NCI-H2227 (cell line): Measurements from ENCODE around the gene KRT73.

Experiments used
- DNase-seq: peaks from one replicate; lab custom pipeline; 2025; ENCODE audit not compliant: unreplicated experiment; lab: John Stamatoyannopoulos, UW

Gene KRT73

DNA sequence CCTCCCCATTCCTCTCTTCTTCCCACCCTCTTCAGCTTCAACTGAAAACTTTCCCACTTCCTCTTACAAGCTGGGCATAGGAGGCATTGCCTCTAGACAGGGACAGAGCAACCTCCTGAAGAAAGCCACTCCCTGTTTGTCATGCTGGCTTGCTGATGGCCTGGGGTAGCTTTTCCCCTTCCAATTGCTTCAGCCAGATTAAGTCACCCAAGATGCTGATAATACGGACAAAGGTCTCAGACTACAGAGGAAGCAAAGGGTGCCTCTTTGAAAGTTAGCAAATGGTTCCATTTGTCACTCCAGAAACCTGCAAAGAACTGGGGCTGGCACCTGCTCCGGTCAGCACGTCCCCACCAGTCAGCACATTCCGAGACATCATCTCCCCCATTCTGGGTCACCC, 27.6 kb upstream of the KRT73 start:
- no peak for DNase-seq

DNA sequence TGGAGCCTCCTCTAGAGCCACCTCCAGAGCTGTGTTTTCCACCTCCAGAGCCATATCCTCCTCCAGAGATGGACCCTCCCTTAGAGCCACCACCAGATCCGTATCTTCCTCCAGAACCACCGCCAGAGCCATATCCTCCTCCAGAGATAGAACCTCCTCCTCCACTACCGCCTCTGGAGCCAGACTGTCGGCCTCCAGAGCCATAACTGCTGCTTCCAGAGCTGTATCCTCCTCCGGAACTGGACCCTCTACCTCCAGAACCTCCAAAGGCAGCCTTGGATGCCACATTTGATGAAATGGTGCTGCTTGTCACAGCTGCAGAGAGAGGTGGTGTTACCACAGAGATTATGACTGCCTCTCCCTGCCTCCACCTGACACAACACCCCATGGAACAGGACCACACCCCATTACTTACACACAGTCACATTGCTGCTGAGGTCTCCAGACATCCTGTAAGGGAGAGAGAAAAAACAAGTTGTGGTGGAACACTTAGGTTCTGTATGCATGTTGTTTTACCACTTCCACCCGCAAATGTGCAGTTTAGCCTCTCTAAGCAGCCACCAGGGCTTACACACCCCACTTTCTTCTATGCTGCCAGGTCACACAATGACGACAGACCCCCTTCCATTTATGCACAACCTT, 26.9 kb upstream of the KRT73 start:
- no peak for DNase-seq

DNA sequence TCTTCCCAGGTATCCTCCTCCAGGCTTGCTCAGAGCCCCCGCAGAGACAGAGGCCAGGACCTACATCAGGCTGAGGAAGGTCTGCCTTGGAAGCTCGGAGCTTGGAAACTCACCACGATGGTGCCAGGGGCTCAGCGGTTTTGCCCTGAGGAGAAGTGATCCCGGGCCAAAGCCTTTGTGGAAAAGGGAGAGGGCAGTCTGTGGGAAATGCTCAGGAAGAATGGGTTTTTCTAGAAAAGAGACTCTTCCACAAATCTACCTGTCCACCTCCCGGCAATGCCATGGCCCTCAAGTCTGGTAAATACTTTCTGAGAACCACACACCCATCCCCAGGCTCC, 25.7 kb upstream of the KRT73 start:
- DNase-seq, result no peak

DNA sequence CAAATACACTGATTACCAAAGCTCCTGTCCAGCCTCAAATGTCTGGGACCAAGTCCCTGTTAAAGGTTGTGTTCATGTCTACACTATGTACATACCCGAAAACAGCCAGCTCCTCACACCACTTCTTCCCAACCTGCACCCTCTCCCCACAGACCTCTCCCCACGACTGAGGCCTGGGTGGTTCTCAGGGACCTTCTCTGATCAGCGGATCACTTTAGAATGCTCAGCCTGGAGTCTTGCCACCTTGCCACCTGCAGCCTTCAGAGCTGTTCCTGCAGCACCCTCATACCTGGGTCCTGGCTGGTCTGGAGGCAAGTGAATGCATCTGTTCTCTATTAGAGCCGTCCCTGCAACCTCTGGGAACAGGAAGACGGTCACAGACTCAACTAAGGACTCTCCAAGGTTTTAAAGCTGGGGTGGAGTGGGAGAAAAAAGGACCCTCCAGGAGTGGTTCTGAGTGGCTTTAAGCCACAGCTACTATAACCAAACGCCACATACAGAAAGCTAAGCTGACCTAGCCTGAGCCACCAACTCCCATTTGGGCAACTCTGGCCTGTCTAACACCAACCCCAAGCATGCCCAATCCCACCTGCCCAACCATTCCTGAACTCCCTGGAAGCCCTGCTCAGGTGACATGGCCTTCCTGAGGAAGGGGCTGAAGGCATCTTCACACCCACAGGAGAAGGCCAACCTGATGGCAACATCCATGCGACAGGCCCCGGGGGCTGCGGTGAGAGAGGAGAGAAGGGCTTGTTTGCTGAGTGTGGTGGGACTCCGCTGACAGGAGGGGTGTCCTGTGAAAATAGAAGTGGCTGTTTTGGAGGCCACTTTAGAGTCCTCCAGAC, 25.1 kb upstream of the KRT73 start:
- no peak for DNase-seq

DNA sequence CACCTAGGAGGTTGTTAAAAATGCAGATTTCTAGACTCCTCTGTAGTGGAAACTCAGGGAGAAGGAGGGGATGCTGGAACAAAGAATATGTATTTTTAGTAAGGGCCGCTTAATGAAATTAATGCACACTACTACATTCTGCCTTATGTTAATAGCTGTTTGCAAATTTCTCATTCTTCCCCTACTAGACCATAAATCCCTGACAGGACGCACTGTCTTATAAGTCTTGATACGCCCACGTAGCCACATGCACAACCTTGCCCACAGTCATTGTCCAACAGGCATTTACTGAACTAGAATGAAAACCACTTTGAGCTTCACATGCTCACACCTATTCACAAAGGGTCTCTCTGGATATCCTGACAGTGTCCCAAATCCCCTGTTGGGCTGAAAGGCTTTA, 23.1 kb upstream of the KRT73 start:
- no peak for DNase-seq

DNA sequence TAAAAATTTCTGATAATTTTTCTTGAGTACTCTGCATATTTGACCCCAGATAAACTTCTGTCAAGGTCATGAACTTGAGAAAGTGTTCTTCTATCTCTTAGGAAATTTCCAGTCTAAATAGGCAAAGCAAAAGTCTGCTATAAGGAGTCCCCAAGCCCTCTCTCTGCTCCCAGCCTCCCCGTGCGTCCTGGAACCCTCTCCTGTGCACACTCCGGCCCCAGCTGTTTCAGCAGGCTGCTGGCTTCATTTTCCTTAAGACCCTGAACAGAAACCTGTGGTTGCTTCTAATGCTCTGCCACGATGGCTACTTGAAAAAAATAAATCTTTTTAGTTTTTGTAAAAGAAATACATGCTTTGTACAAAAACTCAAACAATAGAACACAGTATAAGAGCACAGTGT, 18.9 kb upstream of the KRT73 start:
- no peak for DNase-seq

DNA sequence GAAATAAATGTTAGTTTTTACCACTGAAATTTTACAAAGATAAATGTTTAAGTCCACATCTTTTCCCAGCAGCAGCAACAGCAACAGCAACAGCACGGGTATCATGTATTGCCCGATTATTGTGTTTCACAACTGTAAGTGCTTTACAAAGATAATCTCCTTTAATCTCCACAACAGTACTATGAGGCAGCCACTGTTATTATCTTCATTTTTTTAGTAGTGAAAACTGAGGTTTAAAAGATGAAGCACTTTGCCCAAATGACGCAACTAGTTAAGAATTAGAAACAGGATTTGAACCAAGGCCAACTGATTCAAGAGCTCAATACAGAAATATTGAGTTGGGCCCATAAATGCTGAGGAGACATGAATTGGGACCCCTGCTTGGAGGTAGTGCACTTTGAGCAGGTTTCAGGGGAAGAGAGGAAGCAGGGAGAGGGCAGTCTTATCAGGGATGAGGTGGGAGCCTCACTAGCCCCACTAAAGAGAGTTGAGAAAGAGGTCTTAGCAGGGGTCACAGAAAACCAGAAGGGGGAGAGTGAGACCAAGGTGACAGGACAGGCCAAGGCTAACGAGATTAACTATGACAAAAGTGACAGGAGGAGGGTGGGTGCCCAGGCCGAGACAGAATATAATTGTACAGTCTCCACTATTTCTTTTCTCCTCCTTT, 18.4 kb upstream of the KRT73 start:
- no peak for DNase-seq

DNA sequence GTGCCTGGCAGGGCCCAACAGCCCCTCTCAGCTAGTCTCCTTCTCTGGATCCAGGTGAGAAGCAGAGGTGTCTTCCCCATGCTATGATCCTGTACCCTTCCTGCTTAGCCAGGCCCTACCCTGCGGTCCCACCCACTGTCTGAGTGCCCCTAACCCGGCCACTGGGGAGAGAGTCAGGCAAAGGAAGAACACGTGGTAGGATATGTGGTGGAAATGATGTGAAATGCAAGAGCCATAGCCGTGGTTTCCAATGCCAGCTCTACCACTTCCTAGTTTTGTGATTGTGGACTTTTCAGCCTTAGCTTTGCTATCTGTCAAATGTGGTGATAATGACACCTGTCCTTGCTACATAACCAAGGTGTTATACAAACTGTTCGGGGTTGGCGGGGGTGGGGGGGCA, 17.8 kb upstream of the KRT73 start:
- no peak for DNase-seq

DNA sequence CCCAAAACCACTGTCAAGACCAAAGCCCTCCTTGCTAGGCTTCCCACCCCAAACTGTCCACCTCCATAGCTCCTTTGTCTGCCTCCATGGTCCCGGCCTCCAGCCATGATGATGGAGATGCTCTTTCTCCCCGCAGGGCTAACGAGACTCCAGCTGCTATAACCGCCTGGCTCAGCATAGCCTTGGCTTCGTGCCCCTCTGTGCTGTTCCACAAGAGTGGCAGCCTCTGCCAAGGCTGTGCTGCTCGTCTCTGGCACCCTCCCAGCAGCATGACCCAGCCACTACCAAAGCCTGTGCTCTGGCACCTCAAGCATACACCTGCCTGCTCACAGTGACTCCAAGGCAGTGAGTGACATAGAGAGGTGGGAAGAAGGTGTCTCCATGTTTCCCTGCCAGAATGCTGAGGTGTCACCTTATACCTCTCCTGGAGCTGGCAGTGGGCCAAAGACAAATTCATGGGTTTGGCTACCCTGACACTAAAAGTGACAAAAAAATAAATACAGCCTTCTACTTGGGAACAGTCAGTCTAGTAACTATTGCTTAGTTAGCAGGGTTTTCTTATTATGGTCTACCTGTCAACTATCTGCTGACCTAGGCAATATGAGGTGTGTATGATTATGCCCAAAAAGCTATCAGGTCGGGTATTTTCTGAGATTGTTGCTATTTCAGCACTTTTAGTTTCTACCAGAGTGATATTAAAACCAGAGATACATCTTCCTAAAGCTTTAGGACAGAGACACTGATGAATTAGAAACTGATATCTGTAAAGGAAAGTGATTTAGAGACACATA, 16.1 kb upstream of the KRT73 start:
- DNase-seq, result no peak

DNA sequence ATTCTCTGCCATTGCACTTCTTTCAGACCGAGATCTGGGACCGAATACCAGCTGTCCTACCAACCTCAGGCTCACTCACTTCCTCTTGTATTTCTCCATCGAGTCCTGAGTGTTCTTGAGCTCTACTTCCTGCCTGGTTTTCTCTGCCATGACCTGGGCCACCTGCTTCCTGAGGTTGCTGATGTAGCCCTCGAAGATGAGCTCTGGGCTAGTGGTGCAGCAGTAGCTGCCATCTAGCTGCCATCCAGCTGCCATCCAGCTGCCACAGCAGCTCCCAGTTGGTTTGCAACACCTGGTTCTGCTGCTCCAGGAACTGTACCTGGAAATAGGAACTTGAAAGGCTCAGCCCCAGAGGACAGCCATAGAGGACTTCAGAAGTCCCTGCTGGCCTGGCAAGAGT, 15.0 kb upstream of the KRT73 start:
- no peak for DNase-seq

DNA sequence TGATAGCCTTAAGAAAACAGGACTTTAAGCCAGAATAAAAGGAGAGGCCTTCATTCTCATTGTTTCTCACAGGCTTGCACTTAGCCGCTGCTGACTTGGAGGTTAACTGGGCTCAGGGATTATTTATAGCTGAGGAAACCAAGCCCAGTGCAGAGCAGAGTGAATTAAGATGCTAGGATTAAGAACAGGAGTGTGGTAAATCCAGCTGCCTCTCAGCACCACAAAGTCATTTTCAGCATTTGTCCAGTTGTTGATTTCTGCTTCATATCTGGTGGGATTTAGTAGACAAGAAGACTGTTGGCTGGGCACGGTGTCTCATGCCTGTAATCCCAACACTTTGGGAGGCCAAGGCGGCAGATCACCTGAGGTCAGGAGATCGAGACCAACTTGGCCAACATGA, 14.3 kb upstream of the KRT73 start:
- DNase-seq, result no peak

DNA sequence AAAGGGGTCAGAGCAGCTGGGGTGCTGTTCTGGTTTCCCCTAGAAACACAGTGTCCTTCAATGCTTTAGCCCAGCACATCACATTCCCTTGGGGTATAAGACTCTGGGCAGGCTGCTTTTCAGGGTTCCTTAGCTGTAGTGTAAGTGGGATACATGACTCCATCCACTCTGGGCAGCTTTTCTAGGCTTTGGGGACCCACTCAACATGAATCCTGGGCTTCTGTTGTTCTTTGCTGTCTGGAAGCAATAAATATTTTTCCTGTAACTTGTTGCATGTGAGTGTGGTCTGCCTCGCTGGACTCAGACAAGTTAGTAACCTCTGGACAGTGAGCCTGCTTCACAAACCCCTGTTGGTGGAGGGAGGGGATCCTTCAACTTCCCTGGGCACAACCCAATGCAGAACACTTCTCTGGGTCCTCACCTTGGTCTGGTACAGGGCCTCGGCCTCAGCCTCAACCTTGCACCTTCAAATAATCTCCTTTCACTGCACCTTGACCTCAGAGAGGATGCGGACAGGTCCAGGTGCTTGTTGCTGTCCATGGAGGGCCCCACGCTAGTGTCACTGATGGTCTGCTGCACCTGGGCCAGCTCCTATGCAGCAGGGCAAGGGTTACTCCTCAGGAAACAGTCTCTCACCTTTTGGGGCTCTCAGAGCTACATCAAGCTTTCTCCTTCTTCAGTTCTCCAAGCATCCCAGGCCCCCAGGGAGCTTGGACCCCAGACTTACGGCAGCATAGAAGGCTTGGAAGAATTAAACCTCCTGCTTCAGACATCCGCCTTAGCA, 13.5 kb upstream of the KRT73 start:
- no peak for DNase-seq

DNA sequence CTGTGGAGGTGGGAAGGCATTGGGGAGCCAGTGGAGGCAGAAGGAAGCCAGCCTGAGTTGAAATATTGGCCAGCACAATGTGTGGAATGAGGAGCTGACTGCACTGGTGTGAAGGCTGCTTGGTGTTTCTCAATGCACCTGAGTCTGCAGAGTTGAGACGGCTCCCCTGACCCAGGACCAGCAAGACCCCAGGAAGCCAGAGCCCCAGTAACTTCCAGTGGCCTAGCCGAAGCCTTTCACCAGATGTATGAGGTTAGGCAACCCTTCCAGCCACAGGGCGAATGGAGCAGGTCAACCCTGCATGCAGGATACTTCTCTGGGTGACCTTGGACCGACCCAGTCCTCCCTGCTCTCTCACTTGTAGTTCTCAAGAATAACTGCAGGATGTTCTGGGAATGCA, 12.9 kb upstream of the KRT73 start:
- no peak for DNase-seq

DNA sequence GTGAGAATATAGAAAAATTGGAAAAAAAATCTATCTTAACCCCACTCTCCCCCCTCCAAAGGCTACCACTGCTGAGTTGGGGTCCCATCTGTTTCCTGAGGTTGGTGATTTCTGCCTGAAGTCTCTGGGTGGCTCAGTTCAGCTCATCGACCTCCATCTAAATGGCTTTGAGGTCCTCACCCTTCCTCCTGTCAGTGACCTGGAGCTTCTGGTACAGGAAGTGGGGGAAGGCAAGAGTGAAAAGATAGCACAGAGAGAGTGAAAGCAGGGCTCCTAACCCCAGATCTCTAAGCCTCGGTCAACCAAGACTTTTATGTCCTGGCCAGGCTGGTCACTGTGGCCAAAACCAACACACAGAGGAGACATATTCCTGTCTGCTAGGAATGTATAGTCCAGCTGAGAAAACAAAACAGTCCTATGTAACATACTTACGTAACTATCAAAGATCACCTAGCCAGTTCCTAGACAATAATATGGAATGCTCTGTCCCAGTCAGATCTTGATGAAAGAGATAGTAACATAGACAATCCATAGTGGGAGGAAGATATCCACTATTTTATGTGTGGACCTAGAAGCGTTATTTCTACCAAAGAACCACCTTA, 12.3 kb upstream of the KRT73 start:
- DNase-seq, result no peak

DNA sequence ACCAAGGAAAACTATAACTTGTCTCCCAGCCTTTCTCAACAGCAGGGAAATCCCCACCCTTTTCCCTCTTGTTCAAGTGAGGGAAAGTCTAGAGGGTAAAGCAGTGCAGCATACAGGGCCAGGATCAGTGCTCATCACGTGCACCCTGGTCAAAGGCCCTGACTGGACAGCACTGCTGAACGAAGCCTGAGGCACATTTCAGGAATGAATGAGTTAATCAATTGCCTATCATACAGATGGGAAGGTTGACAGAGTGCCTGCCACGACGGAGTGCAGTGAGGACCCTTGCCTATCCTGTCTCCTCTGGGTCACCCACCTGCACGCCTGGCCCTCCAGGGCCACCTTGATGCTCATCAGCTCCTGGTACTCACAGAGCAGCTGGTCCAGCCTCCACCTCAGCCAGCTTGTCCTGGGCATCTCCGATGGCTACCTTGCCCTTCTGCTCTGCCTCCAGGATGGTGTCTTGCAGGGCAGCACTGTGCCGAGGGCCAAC, 11.7 kb upstream of the KRT73 start:
- DNase-seq, result no peak

DNA sequence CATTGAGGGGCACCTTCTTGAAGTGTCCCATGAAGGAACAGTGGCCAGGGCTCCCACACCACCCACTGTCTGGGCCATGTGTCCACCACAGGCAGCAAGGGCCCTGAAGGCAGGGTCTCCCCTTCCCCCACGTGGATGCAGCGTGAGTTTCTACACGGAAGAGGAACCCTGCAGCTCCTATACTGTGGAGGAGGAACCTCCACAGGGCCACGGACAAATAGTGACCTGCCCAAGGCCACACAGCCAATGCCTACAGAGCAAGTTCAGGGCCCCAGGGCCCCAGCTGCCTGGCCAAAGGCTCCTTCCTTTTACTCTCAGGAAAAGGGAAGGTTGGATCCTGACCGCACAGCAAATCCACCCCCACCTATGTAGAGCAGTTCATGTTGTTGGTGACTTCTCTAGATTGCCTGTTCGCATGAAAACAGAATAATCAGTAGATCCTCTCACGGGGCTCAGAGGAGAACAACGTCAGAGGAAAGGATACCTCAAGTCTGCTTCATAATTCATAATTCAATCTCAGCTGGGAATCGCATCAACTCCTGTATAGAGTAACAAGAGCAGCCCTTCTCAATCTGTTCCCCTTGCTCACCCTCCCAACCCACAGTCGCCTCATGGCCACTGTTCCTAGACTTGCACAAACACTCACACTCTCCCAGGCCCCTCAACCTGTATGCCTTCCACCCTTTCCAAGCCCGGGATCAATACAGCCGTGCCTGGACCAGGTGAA, 11.1 kb upstream of the KRT73 start:
- DNase-seq, result no peak

DNA sequence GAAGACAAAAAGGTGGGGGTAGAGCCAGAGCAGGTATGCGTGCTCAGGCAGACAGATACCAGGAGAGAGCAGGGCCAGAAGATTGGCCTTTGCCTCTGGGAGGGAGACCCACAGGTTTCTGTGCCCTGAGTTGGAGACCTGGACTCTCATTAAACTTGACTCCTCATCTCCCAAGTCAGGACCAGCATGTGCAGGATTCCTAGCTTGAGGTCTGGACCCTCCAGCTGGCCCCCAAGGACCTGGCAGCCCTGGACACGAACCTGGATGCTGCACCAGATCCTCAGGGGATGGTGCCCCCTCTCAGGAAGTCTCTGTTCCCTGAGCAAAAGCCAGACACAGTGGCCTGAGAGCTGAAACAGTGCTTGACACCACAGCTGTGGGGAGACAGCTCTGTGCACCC, 10.5 kb upstream of the KRT73 start:
- no peak for DNase-seq

DNA sequence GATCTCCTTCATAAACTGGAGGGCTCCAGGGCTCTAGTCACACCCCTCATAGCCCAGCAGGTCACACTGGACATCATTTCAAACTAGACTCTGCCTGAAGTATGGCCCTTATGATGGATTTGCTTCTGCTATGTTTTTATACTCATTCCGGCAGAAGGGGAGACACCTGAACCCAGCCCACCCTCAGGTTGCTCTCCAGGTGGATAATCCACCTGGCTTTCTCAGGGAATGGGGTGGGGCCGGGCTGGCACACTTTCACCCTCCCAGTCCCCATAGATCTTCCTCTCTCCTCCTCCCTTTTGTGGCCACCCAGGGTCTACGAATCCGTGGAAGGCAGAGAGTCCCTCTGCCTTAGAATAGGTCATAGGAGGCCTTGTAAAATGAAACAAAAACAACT, 9.8 kb upstream of the KRT73 start:
- no peak for DNase-seq

DNA sequence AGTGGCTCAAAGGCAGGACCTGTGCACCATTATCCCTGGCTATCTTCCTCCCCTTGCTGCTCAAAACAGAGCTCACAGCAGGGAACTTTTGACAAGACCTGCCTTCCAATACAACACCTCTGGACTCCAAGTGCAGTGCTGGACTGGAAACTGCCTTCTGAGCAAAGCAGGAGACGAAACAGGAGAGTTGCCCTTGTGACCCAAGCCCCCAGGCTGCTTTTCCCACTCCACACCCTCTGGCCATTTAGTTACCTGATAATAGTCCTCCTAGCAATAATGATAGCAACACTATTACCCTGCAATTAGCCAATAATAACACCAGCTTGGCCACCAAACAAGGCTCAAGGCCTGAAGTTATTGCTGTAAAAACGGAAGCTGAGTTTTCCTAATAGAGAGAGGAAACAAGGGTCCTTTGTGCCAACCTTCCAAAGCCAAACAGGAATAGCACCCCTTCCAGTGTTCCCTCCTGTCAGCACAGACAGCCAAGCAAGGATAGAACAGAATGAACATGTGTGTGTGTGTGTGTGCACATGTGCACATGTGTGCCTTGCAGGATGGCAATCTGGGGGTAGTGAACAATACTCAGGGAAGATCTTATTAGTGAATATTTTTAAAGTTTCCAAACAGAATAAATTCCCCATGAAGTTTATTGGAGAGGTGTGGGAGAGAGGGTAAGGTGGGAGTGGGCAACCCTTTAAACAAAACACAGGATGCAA, 9.2 kb upstream of the KRT73 start:
- no peak for DNase-seq
